CD4-positive, alpha-beta T cell (primary cell): ENCODE data around the gene OPA3. TPM values are rescaled to one million over a fixed set of nuclear protein-coding genes. Genes with fewer than 3 reads are reported as not detected.
"Not testable (repeated sequence)": the region's sequence is repeated elsewhere in the genome, so short reads cannot be mapped to it uniquely, and the experiment has no call there.

Experiments
- ATAC-seq: fragments of 200-7000 bp; cut with Tn5 transposase; one replicate; pipeline ENCODE4 v1.10.0; 2022; ENCODE audit warnings: mild to moderate bottlenecking; ENCODE audit not compliant: poor library complexity
- CTCF ChIA-PET: fragments of 350-600 bp; sonication (Branson Sonifier 250); formaldehyde crosslinking; loops from one replicate; lab custom pipeline; 2021; ENCODE audit warnings: antibody characterized with exemption, inconsistent platforms; lab: Charles Lee
- POLR2A ChIA-PET: fragments of 350-600 bp; sonication (Branson Sonifier 250); formaldehyde crosslinking; loops from one replicate; lab custom pipeline; 2021; ENCODE audit warnings: antibody characterized with exemption, inconsistent platforms; lab: Charles Lee
- DNase-seq, 14 experiments: peaks; one replicate each; pipeline ENCODE4 v3.0.0-alpha.2; 2013 to 2020; ENCODE audit warnings: mixed read lengths in 2 of 14
- H3K27ac ChIP-seq, 2 donors: one replicate each; pipeline versions ENCODE4 v1.5.1 to v1.7.0; 2013; ENCODE audit warnings: low read length in 2 of 2, low read depth in 1 of 2, mild to moderate bottlenecking in 1 of 2
- H3K27me3 ChIP-seq, 2 experiments: 1 replicate in 1 of 2; 2 replicates in 1 of 2; pipeline versions ENCODE4 v1.6.1 to v1.7.0; 2013; ENCODE audit warnings: low read length in 2 of 2, control low read depth in 1 of 2, mild to moderate bottlenecking in 1 of 2, moderate library complexity in 1 of 2; ENCODE audit not compliant: insufficient read depth in 2 of 2, control insufficient read depth in 1 of 2
- H3K36me3 ChIP-seq: one replicate; pipeline ENCODE4 v1.6.1; 2013; ENCODE audit warnings: low read length, control low read depth; ENCODE audit not compliant: insufficient read depth
- H3K4me1 ChIP-seq: one replicate; pipeline ENCODE4 v1.6.1; 2013; ENCODE audit warnings: low read length, control low read depth; ENCODE audit not compliant: insufficient read depth
- H3K4me3 ChIP-seq: one replicate; pipeline ENCODE4 v1.5.1; 2013; ENCODE audit warnings: mild to moderate bottlenecking, low read length, moderate library complexity
- H3K9me3 ChIP-seq, 2 experiments: 1 replicate in 1 of 2; 2 replicates in 1 of 2; pipeline versions ENCODE4 v1.6.1 to v1.7.0; 2013; ENCODE audit warnings: low read length in 2 of 2, mild to moderate bottlenecking in 2 of 2, control low read depth in 1 of 2, moderate library complexity in 1 of 2; ENCODE audit not compliant: control insufficient read depth in 1 of 2, insufficient read depth in 1 of 2
- H3K27ac Mint-ChIP-seq: one replicate; pipeline ENCODE4 v1.8.0; 2020; ENCODE audit warnings: mixed read lengths
- H3K27me3 Mint-ChIP-seq: one replicate; pipeline ENCODE4 v1.8.0; 2021; ENCODE audit warnings: mixed read lengths
- H3K36me3 Mint-ChIP-seq: one replicate; pipeline ENCODE4 v1.8.0; 2021; ENCODE audit warnings: low read depth, mixed read lengths
- H3K4me1 Mint-ChIP-seq: one replicate; pipeline ENCODE4 v1.8.0; 2021; ENCODE audit warnings: low read depth, mixed read lengths
- H3K4me3 Mint-ChIP-seq: one replicate; pipeline ENCODE4 v1.8.0; 2020; ENCODE audit warnings: mild to moderate bottlenecking, mixed read lengths
- H3K9me3 Mint-ChIP-seq: one replicate; pipeline ENCODE4 v1.8.0; 2020; ENCODE audit warnings: mixed read lengths
- intact Hi-C, 2 experiments: fragments of 100-400 bp; cut with DNase I in 1 of 2; cut with micrococcal nuclease in 1 of 2; formaldehyde crosslinking; loops; one replicate each; pipeline versions ENCODE4 v1.15.1 to v1.9.0; 2023 to 2025; cut with DNase I, micrococcal nuclease
- total RNA-seq, 174 experiments: library from RNA in 2 of 174; stranded (reverse) in 2 of 174; gene quantifications; one replicate each; pipeline ENCODE4 v1.2.3 and lab custom pipeline; 2021 to 2026
- TF ChIP-seq, protein P1 (sequence below): fragments of 200-600 bp; IDR thresholded peaks from one replicate; pipeline ENCODE4 v1.8.0; 2022; ENCODE audit warnings: antibody characterized with exemption, mild to moderate bottlenecking

The OPA3 gene
- total RNA-seq, 2 experiments from 2014 or later, result 3.1 to 3.2 TPM

DNA sequence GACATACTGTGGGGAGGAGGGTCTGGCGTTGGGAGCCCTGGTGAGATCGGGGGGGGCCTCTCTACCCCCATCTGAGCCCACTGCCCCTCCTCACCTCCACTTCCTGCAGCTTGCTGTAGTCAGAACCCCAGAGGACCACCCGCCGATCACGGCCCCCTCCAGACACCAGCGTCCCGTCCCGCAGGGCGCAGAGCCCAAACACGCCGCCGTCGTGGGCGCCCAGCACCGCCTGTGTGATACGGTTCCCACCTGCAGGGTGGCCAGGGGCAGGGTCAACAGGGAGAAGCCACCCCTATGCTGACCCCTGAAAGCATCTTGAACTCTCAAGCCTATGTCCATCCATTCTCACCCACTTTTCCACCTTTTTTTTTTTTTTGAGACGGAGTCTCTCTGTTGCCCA, 36.8 kb upstream of the OPA3 start:
- Mint-ChIP-seq H3K9me3 (no peaks in the 10 kb centered on the region), H3K4me3 (no peak overlapping the region), H3K27ac (no peak overlapping the region), H3K4me1 (no peaks in the 10 kb centered on the region), H3K27me3 (no peaks in the 10 kb centered on the region), H3K36me3 (peaks cover 78% of the 10 kb centered on the region)
- no peak for DNase-seq
- TF ChIP-seq, protein P1, sequence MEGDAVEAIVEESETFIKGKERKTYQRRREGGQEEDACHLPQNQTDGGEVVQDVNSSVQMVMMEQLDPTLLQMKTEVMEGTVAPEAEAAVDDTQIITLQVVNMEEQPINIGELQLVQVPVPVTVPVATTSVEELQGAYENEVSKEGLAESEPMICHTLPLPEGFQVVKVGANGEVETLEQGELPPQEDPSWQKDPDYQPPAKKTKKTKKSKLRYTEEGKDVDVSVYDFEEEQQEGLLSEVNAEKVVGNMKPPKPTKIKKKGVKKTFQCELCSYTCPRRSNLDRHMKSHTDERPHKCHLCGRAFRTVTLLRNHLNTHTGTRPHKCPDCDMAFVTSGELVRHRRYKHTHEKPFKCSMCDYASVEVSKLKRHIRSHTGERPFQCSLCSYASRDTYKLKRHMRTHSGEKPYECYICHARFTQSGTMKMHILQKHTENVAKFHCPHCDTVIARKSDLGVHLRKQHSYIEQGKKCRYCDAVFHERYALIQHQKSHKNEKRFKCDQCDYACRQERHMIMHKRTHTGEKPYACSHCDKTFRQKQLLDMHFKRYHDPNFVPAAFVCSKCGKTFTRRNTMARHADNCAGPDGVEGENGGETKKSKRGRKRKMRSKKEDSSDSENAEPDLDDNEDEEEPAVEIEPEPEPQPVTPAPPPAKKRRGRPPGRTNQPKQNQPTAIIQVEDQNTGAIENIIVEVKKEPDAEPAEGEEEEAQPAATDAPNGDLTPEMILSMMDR, result no peak
- ATAC-seq, result no peak
- Histone ChIP-seq H3K9me3 (peaks cover 0 to 3% of the 10 kb centered on the region in 2 experiments), H3K27ac (no peak overlapping the region), H3K27me3 (no peaks in the 10 kb centered on the region), H3K4me1 (peaks cover 4% of the 10 kb centered on the region), H3K36me3 (peaks cover 60% of the 10 kb centered on the region), H3K4me3 (no peak overlapping the region)
- ChIA-PET CTCF (no interaction called here), POLR2A (no interaction called here)
- intact Hi-C loops, result no loop called here

DNA sequence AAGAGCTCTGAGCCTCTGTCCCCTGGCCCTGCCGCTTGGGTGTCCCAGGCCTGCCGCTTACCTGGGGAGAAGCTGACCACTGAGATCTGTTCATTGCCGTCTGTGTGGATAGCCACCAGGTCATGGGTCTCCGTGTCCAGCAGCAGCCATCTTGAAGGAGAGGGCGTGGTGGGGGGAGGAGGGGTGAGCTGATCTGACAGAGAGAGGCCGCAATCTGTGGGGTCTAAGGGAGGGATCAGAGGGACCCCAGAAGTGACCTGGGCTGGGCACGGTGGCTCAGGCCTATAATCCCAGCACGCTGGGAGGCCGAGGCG, 32.1 kb upstream of the OPA3 start:
- Mint-ChIP-seq H3K27ac (no peak overlapping the region), H3K27me3 (no peaks in the 10 kb centered on the region), H3K4me3 (no peak overlapping the region), H3K36me3 (peaks cover 84% of the 10 kb centered on the region), H3K4me1 (peaks cover 5% of the 10 kb centered on the region), H3K9me3 (no peaks in the 10 kb centered on the region)
- H3K4me3 ChIP-seq, result no peak overlapping the region
- no peak overlapping the region for H3K27ac ChIP-seq
- no peak for DNase-seq
- POLR2A ChIA-PET, result interaction anchor here (2.5 kb wide), 1 partner anchor 25 kb away, joined by 5 read pairs; no protein-coding TSS in a partner anchor
- TF ChIP-seq, protein P1, result no peak
- peaks cover 16% of the 10 kb centered on the region for H3K4me1 ChIP-seq
- peaks cover 69% of the 10 kb centered on the region for H3K36me3 ChIP-seq
- H3K27me3 ChIP-seq, result no peaks in the 10 kb centered on the region
- peaks cover 0 to 6% of the 10 kb centered on the region in 2 experiments for H3K9me3 ChIP-seq
- intact Hi-C loops, result no loop called here
- no peak for ATAC-seq
- CTCF ChIA-PET, result interaction anchor here (4.6 kb wide), 1 partner anchor 26 kb away, joined by 20 read pairs; no protein-coding TSS in a partner anchor

DNA sequence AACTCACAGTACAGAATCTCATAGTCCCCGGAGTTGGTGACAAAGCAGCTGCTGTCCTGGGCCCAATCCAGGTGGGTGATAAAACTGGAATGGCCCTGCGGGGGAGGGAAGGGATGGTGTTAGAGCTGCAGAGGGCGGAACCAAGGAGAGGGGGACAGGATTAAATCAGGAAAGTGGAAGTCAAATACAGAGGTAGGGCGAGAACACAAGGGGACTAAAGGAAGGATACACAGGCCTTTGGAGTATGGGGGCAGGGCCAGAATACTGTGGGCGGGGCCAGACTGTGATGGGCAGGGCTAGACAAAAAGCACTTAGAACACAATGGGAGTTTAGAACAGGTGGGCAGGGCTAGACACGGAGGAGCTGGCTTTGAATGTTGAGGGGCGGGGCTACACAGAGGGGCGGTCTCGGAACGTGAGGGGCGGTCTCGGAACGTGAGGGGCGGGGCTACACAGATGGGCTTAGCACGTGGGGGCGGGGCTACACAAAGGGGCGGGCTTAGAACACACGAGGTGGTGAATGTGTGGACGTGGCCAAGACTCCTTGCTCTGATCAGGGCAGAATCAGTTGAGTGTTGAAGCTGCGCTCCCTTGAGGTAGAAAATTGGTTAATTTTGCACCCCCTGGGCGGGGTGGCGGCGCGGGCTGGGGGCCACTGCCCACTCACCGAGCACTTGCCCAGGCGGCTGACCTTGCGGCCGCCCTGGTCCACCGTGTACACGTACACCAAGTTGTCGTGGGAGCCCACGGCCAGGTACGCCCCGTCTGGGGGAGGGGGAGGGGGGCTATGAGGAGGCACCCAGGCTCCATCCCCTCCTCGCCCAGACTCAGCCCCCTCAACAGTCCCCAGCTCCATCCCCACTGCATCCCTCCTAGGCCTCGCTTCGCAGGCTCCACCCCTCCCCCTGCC, 31.4 kb upstream of the OPA3 start:
- peak; percentile 31 to 89 (median 63) for DNase-seq
- no peaks in the 10 kb centered on the region for H3K27me3 ChIP-seq
- ChIA-PET POLR2A (interaction anchor here (2.5 kb wide), 1 partner anchor 26 kb away, joined by 5 read pairs; no protein-coding TSS in a partner anchor), CTCF (interaction anchor here (4.6 kb wide), 1 partner anchor 26 kb away, joined by 20 read pairs; no protein-coding TSS in a partner anchor)
- Mint-ChIP-seq H3K9me3 (no peaks in the 10 kb centered on the region), H3K27ac (no peak overlapping the region), H3K36me3 (peaks cover 83% of the 10 kb centered on the region), H3K27me3 (no peaks in the 10 kb centered on the region), H3K4me3 (no peak overlapping the region), H3K4me1 (peaks cover 5% of the 10 kb centered on the region)
- ATAC-seq, result peak; percentile 98
- peaks cover 16% of the 10 kb centered on the region for H3K4me1 ChIP-seq
- TF ChIP-seq, protein P1, result no peak
- H3K36me3 ChIP-seq, result peaks cover 63% of the 10 kb centered on the region
- peaks cover 0 to 6% of the 10 kb centered on the region in 2 experiments for H3K9me3 ChIP-seq
- no peak overlapping the region for H3K4me3 ChIP-seq
- H3K27ac ChIP-seq, result no peak overlapping the region
- intact Hi-C loops, result no loop called here

DNA sequence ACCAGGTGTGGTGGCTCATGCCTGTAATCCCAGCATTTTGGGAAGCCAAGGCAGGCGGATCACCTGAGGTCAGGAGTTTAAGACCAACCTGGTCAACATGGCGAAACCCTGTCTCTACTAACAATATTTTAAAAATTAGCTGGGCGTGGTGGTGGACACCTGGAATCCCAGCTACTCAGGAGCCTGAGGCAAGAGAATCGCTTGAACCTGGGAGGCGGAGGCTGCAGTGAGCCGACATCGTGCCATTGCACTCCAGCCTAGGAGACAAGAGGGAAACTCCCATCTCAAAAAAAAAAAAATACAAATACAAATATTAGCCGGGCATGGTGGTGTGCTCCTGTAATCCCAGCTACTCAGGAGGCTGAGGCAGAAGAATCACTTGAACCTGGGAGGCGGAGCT, 30.5 kb upstream of the OPA3 start:
- peaks cover 85% of the 10 kb centered on the region for H3K36me3 Mint-ChIP-seq
- H3K9me3 Mint-ChIP-seq, H3K4me3 ChIP-seq, ATAC-seq, intact Hi-C loops, DNase-seq, H3K27ac Mint-ChIP-seq, H3K27me3 ChIP-seq, H3K4me3 Mint-ChIP-seq, H3K27me3 Mint-ChIP-seq, H3K27ac ChIP-seq, H3K4me1 Mint-ChIP-seq, H3K9me3 ChIP-seq: not testable (repeated sequence)
- peaks cover 16% of the 10 kb centered on the region for H3K4me1 ChIP-seq
- ChIA-PET CTCF (interaction anchor here (4.6 kb wide), 1 partner anchor 27 kb away, joined by 20 read pairs; no protein-coding TSS in a partner anchor), POLR2A (interaction anchor here (1.3 kb wide), 1 partner anchor 27 kb away, joined by 5 read pairs; no protein-coding TSS in a partner anchor)
- peaks cover 63% of the 10 kb centered on the region for H3K36me3 ChIP-seq
